ENCODE measurements around the gene MAGEA9B. TPM values are rescaled to one million over a fixed set of nuclear protein-coding genes. Genes with fewer than 3 reads are reported as not detected.
"Not testable (repeated sequence)": the region's sequence is repeated elsewhere in the genome, so short reads cannot be mapped to it uniquely, and the experiment has no call there.

MAGEA9B gene
- total RNA-seq, result not detected

GRCh38 chrX:149587359-149587758 lies at the start of gene MAGEA9B:
Gene MAGEA9B, minus strand, starts transcription at chrX:149587459. Its CDS starts 4,280 bp downstream, at chrX:149583179.
- ATAC-seq, result not testable (repeated sequence)

GRCh38 chrX:149633511-149633910 lies 46.3 kb upstream of the MAGEA9B start:
- peak; percentile 49 for ATAC-seq

GRCh38 chrX:149631234-149632165 lies 44.2 kb upstream of the MAGEA9B start, which contains the start of gene TMEM185A:
Gene TMEM185A, minus strand, starts transcription at chrX:149631792. Its CDS starts 212 bp downstream, at chrX:149631580.
- peak; percentile 47 for ATAC-seq

- peak; percentile 38 for ATAC-seq
Measured at GRCh38 chrX:149630681-149631233, 43.5 kb upstream of the MAGEA9B start.

GRCh38 chrX:149629730-149630387 lies 42.6 kb upstream of the MAGEA9B start:
- no peak for ATAC-seq

GRCh38 chrX:149628768-149629167 lies 41.5 kb upstream of the MAGEA9B start:
- no peak for ATAC-seq

- ATAC-seq, result peak; percentile 89
Measured at GRCh38 chrX:149628280-149628679, 41.0 kb upstream of the MAGEA9B start.

GRCh38 chrX:149626829-149627228 lies 39.6 kb upstream of the MAGEA9B start:
- ATAC-seq, result not testable (repeated sequence)

GRCh38 chrX:149619662-149620061 lies 32.4 kb upstream of the MAGEA9B start:
- ATAC-seq, result not testable (repeated sequence)

GRCh38 chrX:149618871-149619270 lies 31.6 kb upstream of the MAGEA9B start:
- no peak for ATAC-seq

GRCh38 chrX:149611623-149612175 lies 24.4 kb upstream of the MAGEA9B start:
- ATAC-seq, result no peak

- no peak for ATAC-seq
Measured at GRCh38 chrX:149610511-149610910, 23.3 kb upstream of the MAGEA9B start.

- ATAC-seq, result no peak
Measured at GRCh38 chrX:149607699-149608098, 20.4 kb upstream of the MAGEA9B start.

- not testable (repeated sequence) for ATAC-seq
Measured at GRCh38 chrX:149605248-149605885, 18.1 kb upstream of the MAGEA9B start.

GRCh38 chrX:149598603-149599002 lies 11.3 kb upstream of the MAGEA9B start:
- not testable (repeated sequence) for ATAC-seq

GRCh38 chrX:149595943-149596342 lies 8.7 kb upstream of the MAGEA9B start:
- not testable (repeated sequence) for ATAC-seq

- ATAC-seq, result not testable (repeated sequence)
Measured at GRCh38 chrX:149595214-149595613, 8.0 kb upstream of the MAGEA9B start, which contains the start of gene HSFX2. Gene HSFX2, minus strand, starts transcription at chrX:149595314. Its CDS starts 614 bp downstream, at chrX:149594700.

GRCh38 chrX:149590993-149591392 lies 3.7 kb upstream of the MAGEA9B start:
- not testable (repeated sequence) for ATAC-seq

- peak; percentile 27 for ATAC-seq
Measured at GRCh38 chrX:149585631-149586030, 1.6 kb downstream of the MAGEA9B start.

- ATAC-seq, result peak; percentile 43
Measured at GRCh38 chrX:149573456-149573855, 13.8 kb downstream of the MAGEA9B start.

GRCh38 chrX:149572743-149573142 lies 14.5 kb downstream of the MAGEA9B start:
- no peak for ATAC-seq

GRCh38 chrX:149571770-149572169 lies 15.5 kb downstream of the MAGEA9B start:
- ATAC-seq, result no peak
